Astrocyte of the cerebellum (primary cell): ENCODE data around the gene HS3ST1.
"Not testable (repeated sequence)": the region's sequence is repeated elsewhere in the genome, so short reads cannot be mapped to it uniquely, and the experiment has no call there.

Experiments used
- DNase-seq: peaks from one replicate; pipeline ENCODE4 v3.0.0-alpha.2; 2011; ENCODE audit warnings: low read depth
- H3K4me3 ChIP-seq: 2 replicates; pipeline ENCODE4 v1.5.1; 2011; ENCODE audit warnings: mild to moderate bottlenecking, low read depth, low read length, moderate library complexity
- CTCF ChIP-seq: IDR thresholded peaks from 2 replicates; pipeline ENCODE4 v1.5.1; 2012; ENCODE audit warnings: low read length, low read depth, moderate library complexity, mild to moderate bottlenecking; ENCODE audit errors: missing control alignments
- in situ Hi-C: cut with HindIII; loops from 2 replicates; pipeline ENCODE4 v1.10.0; 2017; ENCODE audit warnings: low sequenced_read_pairs

HS3ST1 gene

DNA sequence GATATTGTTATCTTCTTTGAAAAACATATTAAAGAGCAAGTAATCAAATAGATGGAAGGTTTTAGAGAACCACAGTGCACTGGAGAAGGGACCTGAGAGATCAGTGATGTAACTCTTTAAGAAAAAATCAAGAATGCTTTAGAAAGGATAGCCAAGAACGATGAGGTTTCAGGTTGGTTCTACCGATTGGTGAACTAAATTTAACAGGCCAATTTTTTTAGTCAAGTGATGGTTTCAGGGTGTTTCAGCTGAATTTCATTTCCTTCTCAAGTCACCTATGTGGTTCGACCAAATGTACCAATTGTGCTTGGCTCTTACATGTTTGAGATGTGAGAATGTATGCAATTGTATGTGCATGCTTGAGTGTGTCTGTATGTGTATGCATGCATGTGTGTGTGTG lies 26.5 kb downstream of the HS3ST1 start:
- H3K4me3 ChIP-seq: no peak overlapping the region
- no peak for DNase-seq
- TF ChIP-seq CTCF: no peak
- in situ Hi-C loops: no loop called here

- TF ChIP-seq CTCF: no peak
- in situ Hi-C loops: no loop called here
- no peak overlapping the region for H3K4me3 ChIP-seq
- DNase-seq: no peak
These were observed 29.2 kb downstream of the HS3ST1 start for GRCh38 chr4:11399461-11399971.

DNA sequence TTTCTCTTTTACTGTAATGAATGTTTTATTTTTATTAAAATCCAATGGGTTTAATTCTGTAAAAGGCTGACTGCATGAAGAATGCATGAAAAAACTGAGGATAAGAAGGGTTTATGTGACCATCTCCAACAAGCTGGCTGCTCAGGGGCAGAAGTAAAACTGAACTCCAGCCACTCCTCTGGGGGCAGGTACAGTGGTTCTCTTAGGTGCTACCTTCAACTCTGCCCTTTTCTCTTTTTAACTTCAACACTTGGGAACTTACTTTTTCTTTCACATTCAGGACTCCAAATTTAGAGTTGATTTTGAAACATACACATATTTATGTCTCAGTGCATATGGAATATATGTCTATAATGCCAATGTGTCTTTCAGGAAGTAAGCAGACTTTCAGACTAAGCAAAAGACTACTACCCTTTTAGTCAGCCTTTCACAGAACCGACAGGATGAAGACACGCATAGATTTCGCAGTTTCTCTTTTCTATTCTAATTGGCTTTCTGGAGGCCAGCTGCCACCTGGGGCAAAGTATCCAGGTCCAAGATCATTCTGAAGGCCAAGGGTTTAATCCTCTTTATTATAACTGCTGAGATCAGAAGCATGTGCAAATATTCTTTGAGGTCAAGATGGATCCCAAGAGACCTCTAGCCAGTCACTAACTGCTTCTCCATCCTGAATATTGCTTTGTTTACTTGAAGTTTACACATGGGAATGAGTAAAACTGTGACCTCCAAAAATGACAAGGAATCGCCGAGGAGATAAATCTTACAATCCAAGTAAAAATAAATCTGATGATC lies 30.7 kb downstream of the HS3ST1 start:
- no peak for DNase-seq
- in situ Hi-C loops: no loop called here
- no peak for TF ChIP-seq CTCF
- H3K4me3 ChIP-seq: no peak overlapping the region

- DNase-seq: no peak
- in situ Hi-C loops: no loop called here
- H3K4me3 ChIP-seq: no peak overlapping the region
- TF ChIP-seq CTCF: no peak
These were observed 31.5 kb downstream of the HS3ST1 start for GRCh38 chr4:11397146-11397545.

GRCh38 chr4:11393551-11393950 lies 35.1 kb downstream of the HS3ST1 start:
- in situ Hi-C loops: no loop called here
- H3K4me3 ChIP-seq: no peak overlapping the region
- TF ChIP-seq CTCF: no peak
- DNase-seq: no peak

- DNase-seq, H3K4me3 ChIP-seq, in situ Hi-C loops: not testable (repeated sequence)
These were observed 44.6 kb downstream of the HS3ST1 start for GRCh38 chr4:11384072-11384471.

GRCh38 chr4:11376571-11376970 lies 52.1 kb downstream of the HS3ST1 start:
- no peak for DNase-seq
- no peak overlapping the region for H3K4me3 ChIP-seq
- no peak for TF ChIP-seq CTCF
- in situ Hi-C loops: no loop called here
